Measurements from ENCODE around the gene LCT.

LCT gene

DNA sequence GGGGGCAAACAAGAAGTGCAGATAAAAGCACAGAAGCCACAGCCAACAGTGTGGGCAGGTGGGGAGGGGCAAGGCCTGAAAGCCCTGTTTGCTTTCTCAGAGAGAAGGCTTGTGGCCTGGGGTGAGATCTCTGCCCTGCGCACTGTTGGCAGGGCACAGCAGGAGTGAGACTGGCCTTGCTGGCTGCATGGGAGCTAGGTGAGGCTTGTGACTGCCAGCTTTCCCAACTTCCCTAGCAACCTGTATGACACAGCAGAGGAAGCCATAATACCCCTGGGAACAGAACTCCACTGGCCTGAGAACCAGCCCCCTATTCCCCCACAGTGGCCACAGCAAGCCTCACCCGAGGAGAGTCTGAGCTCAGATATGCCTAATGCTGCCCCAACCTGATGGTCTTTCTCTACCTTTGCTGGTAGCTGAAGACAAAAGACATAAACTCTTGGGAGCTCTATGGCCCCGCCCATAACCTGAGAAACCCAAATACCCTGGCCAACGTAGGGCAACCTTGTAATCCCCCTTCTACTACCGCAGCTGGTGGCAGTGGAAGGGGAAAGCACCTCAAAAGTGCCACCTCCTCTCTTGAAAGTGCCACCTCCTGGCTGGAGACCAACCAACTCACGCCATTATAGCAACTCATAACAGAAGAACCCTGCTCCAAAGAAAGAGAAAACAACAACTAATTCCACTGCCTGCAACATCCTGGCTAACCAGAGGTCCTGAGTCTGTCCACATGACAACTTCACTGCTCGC lies 44.4 kb downstream of the LCT start:
- Histone ChIP-seq H3K27ac (ENCODE audit: low read length) (no peak overlapping the region), H2AFZ (ENCODE audit: low read depth, low read length) (no peak overlapping the region; the same call in 1 of the 2 replicates), H3K36me3 (replicated peaks; ENCODE audit: low read depth, low read length) (peaks cover 5% of the 10 kb centered on the region), H3K4me2 (ENCODE audit: low read length) (peak overlapping the region; percentile 34), H4K20me1 (ENCODE audit: insufficient read depth, low read length) (no peaks in the 10 kb centered on the region), H3K27me3 (ENCODE audit: low read depth, low read length) (no peaks in the 10 kb centered on the region), H3K79me2 (ENCODE audit: low read length) (no peaks in the 10 kb centered on the region), H3K9ac (ENCODE audit: low read length) (no peak overlapping the region), H3K4me3 (ENCODE audit: low read length) (no peak overlapping the region), H3K4me1 (ENCODE audit: low read length) (peaks cover 20% of the 10 kb centered on the region), H3K9me3 (ENCODE audit: insufficient read depth, low read length) (no peaks in the 10 kb centered on the region)
- TF ChIP-seq, protein P1, sequence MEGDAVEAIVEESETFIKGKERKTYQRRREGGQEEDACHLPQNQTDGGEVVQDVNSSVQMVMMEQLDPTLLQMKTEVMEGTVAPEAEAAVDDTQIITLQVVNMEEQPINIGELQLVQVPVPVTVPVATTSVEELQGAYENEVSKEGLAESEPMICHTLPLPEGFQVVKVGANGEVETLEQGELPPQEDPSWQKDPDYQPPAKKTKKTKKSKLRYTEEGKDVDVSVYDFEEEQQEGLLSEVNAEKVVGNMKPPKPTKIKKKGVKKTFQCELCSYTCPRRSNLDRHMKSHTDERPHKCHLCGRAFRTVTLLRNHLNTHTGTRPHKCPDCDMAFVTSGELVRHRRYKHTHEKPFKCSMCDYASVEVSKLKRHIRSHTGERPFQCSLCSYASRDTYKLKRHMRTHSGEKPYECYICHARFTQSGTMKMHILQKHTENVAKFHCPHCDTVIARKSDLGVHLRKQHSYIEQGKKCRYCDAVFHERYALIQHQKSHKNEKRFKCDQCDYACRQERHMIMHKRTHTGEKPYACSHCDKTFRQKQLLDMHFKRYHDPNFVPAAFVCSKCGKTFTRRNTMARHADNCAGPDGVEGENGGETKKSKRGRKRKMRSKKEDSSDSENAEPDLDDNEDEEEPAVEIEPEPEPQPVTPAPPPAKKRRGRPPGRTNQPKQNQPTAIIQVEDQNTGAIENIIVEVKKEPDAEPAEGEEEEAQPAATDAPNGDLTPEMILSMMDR (IDR thresholded peaks at IDR 0.05; ENCODE audit: low read depth, low read length), result 0 out of 2 replicates have a peak, but pooled peaks have one; percentile 12
- TF ChIP-seq EZH2phosphoT487 (IDR thresholded peaks at IDR 0.05; ENCODE audit: low read depth), result no peak

GRCh38 chr2:135791418-135792190 lies 45.4 kb downstream of the LCT start:
- TF ChIP-seq, protein P1 (IDR thresholded peaks at IDR 0.05; ENCODE audit: low read depth, low read length), result no peak
- TF ChIP-seq EZH2phosphoT487 (IDR thresholded peaks at IDR 0.05; ENCODE audit: low read depth), result no peak
- no peaks in the 10 kb centered on the region for H3K79me2 ChIP-seq (ENCODE audit: low read length)
- H4K20me1 ChIP-seq (ENCODE audit: insufficient read depth, low read length), result no peaks in the 10 kb centered on the region
- H3K9me3 ChIP-seq (ENCODE audit: insufficient read depth, low read length), result no peaks in the 10 kb centered on the region
- no peaks in the 10 kb centered on the region for H3K27me3 ChIP-seq (ENCODE audit: low read depth, low read length)
- no peak overlapping the region for H2AFZ ChIP-seq (ENCODE audit: low read depth, low read length)
- no peak overlapping the region for H3K4me3 ChIP-seq (ENCODE audit: low read length)
- peaks cover 20% of the 10 kb centered on the region for H3K4me1 ChIP-seq (ENCODE audit: low read length)
- H3K4me2 ChIP-seq (ENCODE audit: low read length), result no peak overlapping the region
- peaks cover 13% of the 10 kb centered on the region for H3K36me3 ChIP-seq (replicated peaks; ENCODE audit: low read depth, low read length)
- no peak overlapping the region for H3K9ac ChIP-seq (ENCODE audit: low read length)
- no peak overlapping the region for H3K27ac ChIP-seq (ENCODE audit: low read length)

DNA sequence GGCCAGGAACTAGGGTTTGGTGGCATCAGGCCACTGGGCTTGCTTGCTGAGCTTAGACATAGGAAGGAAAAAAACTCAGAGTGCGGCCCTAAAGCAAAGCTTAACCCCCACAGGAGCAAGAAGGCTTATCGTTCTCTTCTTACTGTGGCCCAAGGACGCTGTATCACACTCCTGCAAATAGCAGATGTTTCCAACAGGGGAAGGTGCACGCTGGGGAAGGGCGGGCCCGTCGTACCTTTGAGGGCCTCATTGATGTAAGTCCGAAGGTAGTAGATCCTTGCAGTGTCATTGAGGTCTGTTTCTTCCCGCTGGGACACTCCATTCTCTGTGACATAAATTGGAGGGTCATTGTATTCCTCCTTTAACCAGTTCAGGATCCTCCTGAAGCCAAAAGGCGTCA lies 46.6 kb downstream of the LCT start:
- H4K20me1 ChIP-seq (ENCODE audit: insufficient read depth, low read length), result no peaks in the 10 kb centered on the region
- no peaks in the 10 kb centered on the region for H3K79me2 ChIP-seq (ENCODE audit: low read length)
- H3K36me3 ChIP-seq (replicated peaks; ENCODE audit: low read depth, low read length), result peaks cover 19% of the 10 kb centered on the region
- no peak overlapping the region for H3K9ac ChIP-seq (ENCODE audit: low read length)
- no peak overlapping the region for H3K27ac ChIP-seq (ENCODE audit: low read length)
- no peaks in the 10 kb centered on the region for H3K27me3 ChIP-seq (ENCODE audit: low read depth, low read length)
- TF ChIP-seq, protein P1 (IDR thresholded peaks at IDR 0.05; ENCODE audit: low read depth, low read length), result no peak
- no peak overlapping the region for H2AFZ ChIP-seq (ENCODE audit: low read depth, low read length)
- no peak overlapping the region for H3K4me2 ChIP-seq (ENCODE audit: low read length)
- no peaks in the 10 kb centered on the region for H3K9me3 ChIP-seq (ENCODE audit: insufficient read depth, low read length)
- H3K4me1 ChIP-seq (ENCODE audit: low read length), result peaks cover 18% of the 10 kb centered on the region
- H3K4me3 ChIP-seq (ENCODE audit: low read length), result no peak overlapping the region

- Histone ChIP-seq H3K9ac (ENCODE audit: low read length) (no peak overlapping the region), H3K27me3 (ENCODE audit: low read depth, low read length) (no peaks in the 10 kb centered on the region), H3K4me3 (ENCODE audit: low read length) (no peak overlapping the region), H2AFZ (ENCODE audit: low read depth, low read length) (no peak overlapping the region), H3K4me2 (ENCODE audit: low read length) (no peak overlapping the region), H3K4me1 (ENCODE audit: low read length) (peaks cover 7% of the 10 kb centered on the region), H3K79me2 (ENCODE audit: low read length) (no peaks in the 10 kb centered on the region), H3K9me3 (ENCODE audit: insufficient read depth, low read length) (no peaks in the 10 kb centered on the region), H4K20me1 (ENCODE audit: insufficient read depth, low read length) (no peaks in the 10 kb centered on the region), H3K36me3 (replicated peaks; ENCODE audit: low read depth, low read length) (peaks cover 53% of the 10 kb centered on the region), H3K27ac (ENCODE audit: low read length) (no peak overlapping the region)
- TF ChIP-seq, protein P1 (IDR thresholded peaks at IDR 0.05; ENCODE audit: low read depth, low read length), result no peak
- no peak for TF ChIP-seq EZH2phosphoT487 (IDR thresholded peaks at IDR 0.05; ENCODE audit: low read depth)
Observed at GRCh38 chr2:135786823-135787222, 50.2 kb downstream of the LCT start.
